Karpas-422 (cell line): ENCODE measurements around the gene TFR2. TPM values are rescaled to one million over a fixed set of nuclear protein-coding genes. Genes with fewer than 3 reads are reported as not detected.

ENCODE experiments used
- DNase-seq: peaks from one replicate; pipeline ENCODE4 v3.0.0-alpha.2; 2015
- H2AFZ ChIP-seq: fragments of 200-600 bp; sonication (generic); 2 replicates; pipeline ENCODE4 v1.6.1; 2014; ENCODE audit warnings: antibody characterized with exemption, low read length, mixed read lengths
- H3K27ac ChIP-seq: fragments of 200-600 bp; sonication (generic); 2 replicates; pipeline ENCODE4 v1.5.1; 2014; ENCODE audit warnings: mild to moderate bottlenecking, low read length, moderate library complexity
- H3K27me3 ChIP-seq: fragments of 200-600 bp; sonication (generic); 2 replicates; pipeline ENCODE4 v1.6.1; 2014; ENCODE audit warnings: low read length, mixed read lengths
- H3K36me3 ChIP-seq: fragments of 200-600 bp; sonication (generic); 2 replicates; pipeline ENCODE4 v1.6.1; 2014; ENCODE audit warnings: low read length, mixed read lengths; ENCODE audit not compliant: insufficient read depth
- H3K4me1 ChIP-seq: fragments of 200-600 bp; sonication (generic); 2 replicates; pipeline ENCODE4 v1.6.1; 2014; ENCODE audit warnings: mild to moderate bottlenecking, low read length, mixed read lengths
- H3K4me2 ChIP-seq: fragments of 200-600 bp; sonication (generic); 2 replicates; pipeline ENCODE4 v1.6.1; 2014; ENCODE audit warnings: low read length, low read depth, mild to moderate bottlenecking; ENCODE audit not compliant: poor library complexity, severe bottlenecking
- H3K4me3 ChIP-seq: fragments of 200-600 bp; sonication (generic); 2 replicates; pipeline ENCODE4 v1.5.1; 2014; ENCODE audit warnings: mild to moderate bottlenecking, antibody characterized with exemption, low read length, mixed read lengths
- H3K79me2 ChIP-seq: fragments of 200-600 bp; sonication (generic); 2 replicates; pipeline ENCODE4 v1.6.1; 2014; ENCODE audit warnings: mild to moderate bottlenecking, low read length, mixed read lengths
- H3K9ac ChIP-seq: fragments of 200-600 bp; sonication (generic); 2 replicates; pipeline ENCODE4 v1.6.0; 2014; ENCODE audit warnings: low read length
- H3K9me2 ChIP-seq: fragments of 200-600 bp; sonication (generic), shearing (Covaris generic); replicated peaks from 2 replicates; pipeline ENCODE4 v1.6.0; 2014; ENCODE audit warnings: mild to moderate bottlenecking, low read length, moderate library complexity; ENCODE audit not compliant: insufficient read depth
- H3K9me3 ChIP-seq: fragments of 300-700, 200-600 bp; sonication (generic); 2 replicates; pipeline ENCODE4 v1.6.1; 2014; ENCODE audit warnings: low read length, mixed read lengths
- H4K20me1 ChIP-seq: fragments of 200-600 bp; sonication (generic); 2 replicates; pipeline ENCODE4 v1.6.1; 2014; ENCODE audit warnings: mild to moderate bottlenecking, antibody characterized with exemption, low read length, low read depth; ENCODE audit not compliant: insufficient read depth
- total RNA-seq: library from RNA; depleted of rRNA; stranded (reverse); fragments of >200 nt; shearing (Covaris generic); gene quantifications from 2 replicates; pipeline ENCODE4 v1.2.3, GENCODE V29; 2014; ENCODE audit warnings: low replicate concordance

Gene TFR2
- total RNA-seq, 1 experiment from 2014 or later: 4.2 TPM

DNA sequence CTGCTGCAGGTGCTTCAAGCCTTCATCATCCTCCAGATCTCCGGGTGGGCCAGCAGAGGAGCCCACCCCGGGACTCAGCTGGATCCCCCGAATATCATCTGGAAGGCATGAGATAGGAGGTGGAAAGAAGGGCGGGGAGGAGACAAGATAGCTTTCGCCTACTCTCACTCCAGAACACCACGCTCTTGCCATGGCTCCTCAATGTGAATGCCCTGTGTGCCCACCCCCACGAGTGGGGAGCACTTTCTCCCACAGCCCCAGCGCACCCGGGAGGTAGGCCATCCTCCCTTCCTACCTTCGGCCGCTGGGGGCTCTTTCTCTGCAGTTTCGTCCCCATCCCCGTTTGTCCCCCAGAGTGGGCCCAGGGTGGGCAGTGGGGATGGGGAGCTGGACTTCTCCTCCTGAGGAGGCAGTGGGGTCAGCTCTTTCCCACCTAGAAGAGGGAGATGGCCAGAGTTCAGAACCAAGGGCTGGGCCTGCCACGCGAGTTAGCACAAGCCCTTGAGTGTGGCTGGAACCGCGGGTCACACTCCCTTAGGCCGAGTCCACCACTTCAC, 43.8 kb upstream of the TFR2 start:
- Histone ChIP-seq H3K4me3 (no peak overlapping the region), H3K9me3 (no peaks in the 10 kb centered on the region), H4K20me1 (peaks cover 20% of the 10 kb centered on the region), H3K4me2 (no peak overlapping the region), H3K79me2 (peaks cover 19% of the 10 kb centered on the region), H3K9me2 (no peaks in the 10 kb centered on the region), H3K36me3 (peaks cover 15% of the 10 kb centered on the region), H3K4me1 (no peaks in the 10 kb centered on the region), H2AFZ (no peak overlapping the region), H3K27ac (no peak overlapping the region), H3K9ac (no peak overlapping the region), H3K27me3 (no peaks in the 10 kb centered on the region)
- no peak for DNase-seq

GRCh38 chr7:100684534-100685042, 43.2 kb upstream of the TFR2 start:
- peaks cover 15% of the 10 kb centered on the region for H4K20me1 ChIP-seq
- H3K36me3 ChIP-seq: peaks cover 16% of the 10 kb centered on the region
- H3K9me3 ChIP-seq: no peaks in the 10 kb centered on the region
- no peaks in the 10 kb centered on the region for H3K4me1 ChIP-seq
- H3K27ac ChIP-seq: no peak overlapping the region
- no peak overlapping the region for H3K9ac ChIP-seq
- H2AFZ ChIP-seq: no peak overlapping the region
- no peak overlapping the region for H3K4me2 ChIP-seq
- no peaks in the 10 kb centered on the region for H3K27me3 ChIP-seq
- H3K79me2 ChIP-seq: peaks cover 14% of the 10 kb centered on the region
- H3K4me3 ChIP-seq: no peak overlapping the region
- no peak for DNase-seq
- no peaks in the 10 kb centered on the region for H3K9me2 ChIP-seq

DNA sequence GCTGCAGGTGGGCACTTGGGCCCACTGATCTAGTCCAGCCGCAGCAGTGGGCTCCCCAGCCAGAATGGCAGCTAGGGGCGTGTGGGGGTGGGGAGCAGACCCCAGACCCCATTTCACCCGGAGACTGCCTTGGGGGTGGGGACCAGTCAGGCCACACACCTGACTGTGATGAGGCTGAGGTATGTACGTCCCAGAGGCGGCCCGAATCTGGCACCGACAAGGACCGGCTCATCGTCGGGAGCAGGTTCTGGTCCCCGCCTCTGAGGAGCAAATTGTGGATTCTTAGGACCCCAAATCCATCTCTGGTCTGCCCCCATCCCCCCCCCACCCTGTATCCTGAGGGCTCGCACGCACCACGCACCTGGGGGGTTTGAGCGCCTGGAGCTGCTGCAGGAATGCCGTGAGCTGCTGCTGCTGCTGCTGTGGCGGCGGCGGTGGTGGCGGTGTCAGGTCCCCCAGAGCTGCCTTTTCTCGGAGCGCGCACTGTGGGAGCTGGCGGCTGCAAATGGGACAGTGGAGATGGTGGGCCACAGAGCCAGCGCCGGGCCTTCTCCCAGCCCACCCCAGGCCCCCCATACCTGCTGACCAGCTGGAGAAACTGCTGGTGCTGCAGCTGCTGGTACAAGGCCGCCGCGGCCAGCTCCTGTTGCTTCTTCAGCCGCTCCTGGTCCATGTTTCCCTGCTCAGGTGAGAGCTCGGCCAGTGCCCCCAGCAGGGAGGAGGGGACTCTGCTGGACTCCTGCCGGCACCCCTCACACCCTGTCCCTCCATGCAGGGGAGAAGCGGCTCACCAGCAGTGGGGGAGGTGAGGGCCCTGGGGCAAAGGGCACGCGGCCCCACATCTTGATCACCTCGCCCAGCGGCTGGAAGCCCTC, 42.5 kb upstream of the TFR2 start:
- DNase-seq: no peak
- Histone ChIP-seq H3K9me2 (no peaks in the 10 kb centered on the region), H3K4me1 (no peaks in the 10 kb centered on the region), H3K9me3 (no peaks in the 10 kb centered on the region), H3K27me3 (no peaks in the 10 kb centered on the region), H3K9ac (no peak overlapping the region), H3K4me2 (no peak overlapping the region), H3K4me3 (no peak overlapping the region), H3K27ac (no peak overlapping the region), H2AFZ (no peak overlapping the region), H3K79me2 (peaks cover 7% of the 10 kb centered on the region), H4K20me1 (peaks cover 11% of the 10 kb centered on the region), H3K36me3 (peaks cover 20% of the 10 kb centered on the region)

GRCh38 chr7:100682991-100683658, 41.8 kb upstream of the TFR2 start:
- Histone ChIP-seq H3K27me3 (no peaks in the 10 kb centered on the region), H2AFZ (no peak overlapping the region), H3K9me3 (no peaks in the 10 kb centered on the region), H3K4me3 (no peak overlapping the region), H3K36me3 (peaks cover 17% of the 10 kb centered on the region), H3K9ac (no peak overlapping the region), H3K27ac (no peak overlapping the region), H3K9me2 (no peaks in the 10 kb centered on the region), H4K20me1 (0 out of 2 replicates have a peak, but pooled peaks cover 3% of the 10 kb centered on the region), H3K4me1 (no peaks in the 10 kb centered on the region), H3K79me2 (no peaks in the 10 kb centered on the region), H3K4me2 (no peak overlapping the region)
- no peak for DNase-seq

DNA sequence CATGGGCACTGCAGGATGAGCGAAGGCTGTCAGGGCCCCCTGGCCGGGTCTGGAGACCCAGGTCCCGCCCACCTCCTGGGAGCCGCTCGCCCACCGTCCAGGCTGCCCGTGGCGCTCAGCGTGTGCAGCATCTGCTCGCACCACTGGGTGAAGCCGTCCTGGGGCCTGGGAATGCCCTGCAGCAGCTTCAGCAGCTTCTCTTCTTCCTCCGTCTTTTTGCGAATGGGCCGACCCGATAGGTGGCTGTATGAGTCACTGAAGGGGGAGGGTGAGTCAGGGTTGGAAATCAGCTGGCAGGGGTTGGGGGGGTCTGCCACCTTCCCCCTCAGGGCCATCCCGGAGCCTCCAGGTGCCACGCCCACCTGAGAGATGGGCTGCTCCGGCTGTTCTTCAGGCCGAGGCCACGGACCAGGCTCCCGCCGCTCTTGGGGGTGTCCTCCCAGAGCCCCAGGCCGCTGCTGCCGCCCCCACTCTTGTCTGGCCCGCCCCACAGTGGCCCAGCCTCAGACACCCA, 40.9 kb upstream of the TFR2 start:
- H3K4me2 ChIP-seq: no peak overlapping the region
- H3K4me3 ChIP-seq: no peak overlapping the region
- H3K27me3 ChIP-seq: no peaks in the 10 kb centered on the region
- 0 out of 2 replicates have a peak, but pooled peaks cover 3% of the 10 kb centered on the region for H4K20me1 ChIP-seq
- no peak overlapping the region for H2AFZ ChIP-seq
- H3K9me2 ChIP-seq: no peaks in the 10 kb centered on the region
- no peak for DNase-seq
- H3K9ac ChIP-seq: no peak overlapping the region
- H3K27ac ChIP-seq: no peak overlapping the region
- H3K36me3 ChIP-seq: peaks cover 11% of the 10 kb centered on the region
- H3K9me3 ChIP-seq: no peaks in the 10 kb centered on the region
- H3K4me1 ChIP-seq: no peaks in the 10 kb centered on the region
- H3K79me2 ChIP-seq: no peaks in the 10 kb centered on the region

GRCh38 chr7:100681491-100682227, 40.3 kb upstream of the TFR2 start:
- Histone ChIP-seq H3K27me3 (no peaks in the 10 kb centered on the region), H3K27ac (no peak overlapping the region), H4K20me1 (0 out of 2 replicates have a peak, but pooled peaks cover 3% of the 10 kb centered on the region), H3K4me1 (peaks cover 2% of the 10 kb centered on the region), H3K9me2 (no peaks in the 10 kb centered on the region), H3K4me3 (no peak overlapping the region), H3K36me3 (peaks cover 11% of the 10 kb centered on the region), H2AFZ (no peak overlapping the region), H3K79me2 (no peaks in the 10 kb centered on the region; the same call in 1 of the 2 replicates), H3K9me3 (no peaks in the 10 kb centered on the region), H3K9ac (no peak overlapping the region), H3K4me2 (no peak overlapping the region)
- no peak for DNase-seq

DNA sequence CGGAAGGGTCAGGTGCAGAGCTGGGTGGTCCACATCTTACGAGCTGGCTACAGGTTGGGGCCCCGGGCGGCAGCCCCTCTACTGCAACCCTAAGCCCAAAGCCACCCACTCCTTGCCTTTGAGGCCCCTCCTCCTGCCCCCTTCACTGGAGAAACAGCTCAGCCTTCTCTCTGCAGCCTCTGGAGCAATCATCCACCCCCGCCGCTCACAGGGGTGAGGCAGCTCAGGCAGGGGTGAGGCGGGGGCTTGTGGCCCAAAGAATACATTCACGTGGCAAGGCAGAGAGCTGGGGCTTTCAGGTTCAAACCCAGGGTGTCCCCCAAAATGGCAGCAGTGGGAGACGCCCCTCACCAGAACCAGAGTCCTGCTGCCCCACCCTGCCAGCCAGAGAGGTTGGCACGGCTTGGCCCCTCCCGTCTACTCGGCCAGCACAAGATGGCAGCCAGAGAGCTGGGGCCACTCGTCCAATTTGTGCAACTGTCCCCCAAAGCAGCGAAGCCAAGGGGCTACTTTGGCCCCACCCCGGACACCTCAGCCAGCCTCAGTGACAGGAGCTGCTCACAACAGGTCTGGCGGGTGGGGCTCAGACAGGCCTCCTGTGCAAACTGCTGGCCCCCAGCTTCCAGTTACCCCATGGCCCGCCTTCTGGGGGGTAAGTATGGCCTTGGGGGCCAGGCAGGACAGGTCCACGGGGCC, 39.4 kb upstream of the TFR2 start:
- Histone ChIP-seq H3K9me2 (no peaks in the 10 kb centered on the region), H3K9ac (no peak overlapping the region), H3K4me1 (peaks cover 6% of the 10 kb centered on the region), H3K9me3 (no peaks in the 10 kb centered on the region), H4K20me1 (peaks cover 3% of the 10 kb centered on the region; the same call in 1 of the 2 replicates), H2AFZ (no peak overlapping the region), H3K27me3 (no peaks in the 10 kb centered on the region), H3K27ac (no peak overlapping the region), H3K4me3 (no peak overlapping the region), H3K4me2 (no peak overlapping the region), H3K36me3 (peaks cover 11% of the 10 kb centered on the region), H3K79me2 (peaks cover 3% of the 10 kb centered on the region; the same call in 1 of the 2 replicates)
- DNase-seq: no peak
